GM23338 (cell line): ENCODE data around the gene IRF8. TPM values are rescaled to one million over a fixed set of nuclear protein-coding genes. Genes with fewer than 3 reads are reported as not detected.

Experiments used
- ATAC-seq: fragments of 200-7000 bp; cut with Tn5 transposase; 3 replicates; pipeline ENCODE4 v1.9.1; 2020
- DNase-seq: peaks from one replicate; pipeline ENCODE4 v3.0.0-alpha.2; 2015; ENCODE audit warnings: low spot score
- H2AFZ ChIP-seq: fragments of 200-600 bp; sonication (generic); 2 replicates; pipeline ENCODE4 v1.8.0; 2016; ENCODE audit warnings: antibody characterized with exemption, mild to moderate bottlenecking, moderate library complexity
- H3F3A ChIP-seq: fragments of 200-600 bp; sonication (generic); replicated peaks from 2 replicates; pipeline ENCODE4 v1.8.0; 2017; ENCODE audit warnings: antibody characterized with exemption, mixed run types, low read depth
- H3K27ac ChIP-seq: fragments of 200-600 bp; sonication (generic); 2 replicates; pipeline ENCODE4 v1.6.1; 2016; ENCODE audit warnings: low read depth
- H3K27me3 ChIP-seq: fragments of 200-600 bp; sonication (generic); 2 replicates; pipeline ENCODE4 v1.8.0; 2016; ENCODE audit warnings: mild to moderate bottlenecking, mixed run types, moderate library complexity; ENCODE audit not compliant: insufficient read depth
- H3K36me3 ChIP-seq: fragments of 200-600 bp; sonication (generic); 2 replicates; pipeline ENCODE4 v1.8.0; 2016; ENCODE audit warnings: mild to moderate bottlenecking; ENCODE audit not compliant: insufficient read depth
- H3K4me1 ChIP-seq: fragments of 200-600 bp; sonication (generic); 2 replicates; pipeline ENCODE4 v1.8.0; 2016; ENCODE audit warnings: mild to moderate bottlenecking, moderate library complexity; ENCODE audit not compliant: insufficient read depth
- H3K4me2 ChIP-seq: fragments of 200-600 bp; sonication (generic); 2 replicates; pipeline ENCODE4 v1.7.1; 2017; ENCODE audit warnings: mixed run types
- H3K4me3 ChIP-seq: fragments of 200-600 bp; sonication (generic); 2 replicates; pipeline ENCODE4 v1.6.1; 2016; ENCODE audit warnings: mixed run types
- H3K79me2 ChIP-seq: fragments of 200-600 bp; sonication (generic); replicated peaks from 2 replicates; pipeline ENCODE4 v1.8.0; 2017; ENCODE audit warnings: mild to moderate bottlenecking; ENCODE audit not compliant: insufficient read depth
- H3K9me2 ChIP-seq: fragments of 200-600 bp; sonication (generic); 2 replicates; pipeline ENCODE4 v1.8.0; 2017; ENCODE audit not compliant: insufficient read depth
- H4K20me1 ChIP-seq: fragments of 200-600 bp; sonication (generic); replicated peaks from 2 replicates; pipeline ENCODE4 v1.8.0; 2017; ENCODE audit warnings: mild to moderate bottlenecking; ENCODE audit not compliant: insufficient read depth
- H3K27ac Mint-ChIP-seq: 2 replicates; pipeline ENCODE4 v1.8.0; 2020; ENCODE audit warnings: inconsistent platforms, mild to moderate bottlenecking, moderate library complexity, mixed read lengths
- H3K27me3 Mint-ChIP-seq: 3 replicates; pipeline ENCODE4 v1.8.0; 2022; ENCODE audit warnings: low read depth, mild to moderate bottlenecking, moderate library complexity, mixed read lengths, inconsistent platforms; ENCODE audit not compliant: insufficient read depth, poor library complexity
- H3K36me3 Mint-ChIP-seq: 3 replicates; pipeline ENCODE4 v1.8.0; 2021; ENCODE audit warnings: low read depth, mild to moderate bottlenecking, inconsistent platforms, moderate library complexity, mixed read lengths
- H3K4me1 Mint-ChIP-seq: 3 replicates; pipeline ENCODE4 v1.8.0; 2020; ENCODE audit warnings: mild to moderate bottlenecking, inconsistent platforms, mixed read lengths
- H3K4me3 Mint-ChIP-seq: 3 replicates; pipeline ENCODE4 v1.8.0; 2021; ENCODE audit warnings: moderate library complexity, mild to moderate bottlenecking, inconsistent platforms, mixed read lengths
- H3K9me3 Mint-ChIP-seq: 3 replicates; pipeline ENCODE4 v1.8.0; 2020; ENCODE audit warnings: moderate library complexity, mild to moderate bottlenecking, inconsistent platforms, mixed read lengths
- CREB1 ChIP-seq: fragments of 250-450 bp; sonication (Bioruptor Pico); IDR thresholded peaks from 2 replicates; pipeline ENCODE4 v1.5.0; 2020; ENCODE audit warnings: low read depth, mild to moderate bottlenecking, moderate library complexity
- EZH2 ChIP-seq: fragments of 200-600 bp; sonication (generic); IDR thresholded peaks from one replicate; pipeline ENCODE4 v1.8.0; 2017; ENCODE audit warnings: antibody characterized with exemption, mild to moderate bottlenecking, low read depth; ENCODE audit not compliant: unreplicated experiment
- EZH2phosphoT487 ChIP-seq: fragments of 200-600 bp; sonication (generic); IDR thresholded peaks from one replicate; pipeline ENCODE4 v1.8.1; 2018; ENCODE audit warnings: antibody characterized with exemption; ENCODE audit not compliant: unreplicated experiment
- JUNB ChIP-seq: IDR thresholded peaks from one replicate; pipeline ENCODE4 v1.6.1; 2016; ENCODE audit warnings: antibody characterized with exemption; ENCODE audit not compliant: unreplicated experiment
- NANOG ChIP-seq: IDR thresholded peaks from 2 replicates; pipeline ENCODE4 v1.6.1; 2016; ENCODE audit warnings: antibody characterized with exemption, borderline replicate concordance
- POLR2AphosphoS5 ChIP-seq: IDR thresholded peaks from 2 replicates; pipeline ENCODE4 v1.6.1; 2016; ENCODE audit warnings: antibody characterized with exemption, low read depth
- STAT1 ChIP-seq: IDR thresholded peaks from one replicate; pipeline ENCODE4 v1.6.1; 2016; ENCODE audit warnings: antibody characterized with exemption; ENCODE audit not compliant: unreplicated experiment
- ZNF114 ChIP-seq: fragments of 250-450 bp; sonication (Bioruptor Pico); IDR thresholded peaks from 2 replicates; pipeline ENCODE4 v1.5.0; 2020; ENCODE audit warnings: mild to moderate bottlenecking, moderate library complexity
- ZNF331 ChIP-seq: fragments of 250-450 bp; sonication (Bioruptor Pico); IDR thresholded peaks from 2 replicates; pipeline ENCODE4 v1.5.0; 2020; ENCODE audit warnings: low read depth, mild to moderate bottlenecking, moderate library complexity
- polyA plus RNA-seq: library from polyadenylated mRNA; unstranded; fragments of >200 nt; fragmentation: Nextera tagmentation; extraction: Ambion mirVana; gene quantifications from 2 replicates; pipeline ENCODE4 v1.2.1, GENCODE V29; 2016
- total RNA-seq: library from RNA; depleted of rRNA; stranded (reverse); fragments of >200 nt; shearing (Covaris generic); gene quantifications from 2 replicates; pipeline ENCODE4 v1.2.3, GENCODE V29; 2014
- TF ChIP-seq, protein P1 (sequence below): IDR thresholded peaks from 2 replicates; pipeline ENCODE4 v1.6.1; 2016; ENCODE audit warnings: antibody characterized with exemption
- TF ChIP-seq, protein P2 (sequence below): fragments of 250-450 bp; sonication (Bioruptor Pico); IDR thresholded peaks from 2 replicates; pipeline ENCODE4 v1.5.0; 2020; ENCODE audit warnings: mild to moderate bottlenecking, moderate library complexity
- TF ChIP-seq, protein P3 (sequence below), 2 experiments: fragments of 200-600 bp in 1 of 2; sonication (generic) in 1 of 2; conservative IDR thresholded peaks; 2 replicates each; pipeline versions ENCODE4 v1.5.1 to v1.6.1; 2016 to 2017; ENCODE audit warnings: antibody characterized with exemption in 2 of 2, low read depth in 2 of 2, mild to moderate bottlenecking in 2 of 2, moderate library complexity in 1 of 2
- TF ChIP-seq, protein P4 (sequence below): IDR thresholded peaks from one replicate; pipeline ENCODE4 v1.6.1; 2018; ENCODE audit warnings: antibody characterized with exemption; ENCODE audit not compliant: unreplicated experiment

IRF8 gene
- total and polyA plus RNA-seq, 2 experiments from 2014 or later: 0.47 to 2.8 TPM

DNA sequence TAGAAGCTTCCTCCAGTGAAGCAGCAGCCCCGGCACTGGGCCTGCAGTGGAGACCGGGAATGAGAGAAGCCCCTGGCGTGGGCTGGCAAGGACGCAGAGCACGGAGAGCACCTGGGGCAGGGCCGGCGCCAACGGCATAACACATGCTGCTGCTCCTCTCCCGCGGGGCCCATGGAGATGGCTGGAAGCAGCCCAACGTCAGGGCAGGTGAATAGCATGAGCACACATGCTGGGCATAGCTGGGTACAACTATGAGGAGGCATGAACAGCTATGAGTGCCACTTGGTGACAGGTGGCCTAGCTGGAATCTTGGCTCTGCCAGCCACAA lies 46.4 kb downstream of the IRF8 start:
- no peaks in the 10 kb centered on the region; the same call in 2 of the 3 replicates for H3K4me1 Mint-ChIP-seq

More for the DNA sequence above, 46.4 kb downstream of the IRF8 start:
- H3K27me3 Mint-ChIP-seq: peaks cover 9% of the 10 kb centered on the region
- no peaks in the 10 kb centered on the region for H3K79me2 ChIP-seq
- no peak for DNase-seq
- H3K36me3 Mint-ChIP-seq: no peaks in the 10 kb centered on the region
- no peaks in the 10 kb centered on the region for H3K27me3 ChIP-seq
- no peak overlapping the region for H3K27ac Mint-ChIP-seq
- no peak for ATAC-seq
- TF ChIP-seq POLR2AphosphoS5 (no peak), EZH2 (no peak), ZNF114 (CRISPR knock-in tag) (no peak), EZH2phosphoT487 (no peak), ZNF331 (no peak), CREB1 (CRISPR knock-in tag) (no peak), NANOG (no peak), STAT1 (no peak), JUNB (no peak)
- TF ChIP-seq, protein P1, sequence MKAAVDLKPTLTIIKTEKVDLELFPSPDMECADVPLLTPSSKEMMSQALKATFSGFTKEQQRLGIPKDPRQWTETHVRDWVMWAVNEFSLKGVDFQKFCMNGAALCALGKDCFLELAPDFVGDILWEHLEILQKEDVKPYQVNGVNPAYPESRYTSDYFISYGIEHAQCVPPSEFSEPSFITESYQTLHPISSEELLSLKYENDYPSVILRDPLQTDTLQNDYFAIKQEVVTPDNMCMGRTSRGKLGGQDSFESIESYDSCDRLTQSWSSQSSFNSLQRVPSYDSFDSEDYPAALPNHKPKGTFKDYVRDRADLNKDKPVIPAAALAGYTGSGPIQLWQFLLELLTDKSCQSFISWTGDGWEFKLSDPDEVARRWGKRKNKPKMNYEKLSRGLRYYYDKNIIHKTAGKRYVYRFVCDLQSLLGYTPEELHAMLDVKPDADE: no peak
- TF ChIP-seq, protein P2, sequence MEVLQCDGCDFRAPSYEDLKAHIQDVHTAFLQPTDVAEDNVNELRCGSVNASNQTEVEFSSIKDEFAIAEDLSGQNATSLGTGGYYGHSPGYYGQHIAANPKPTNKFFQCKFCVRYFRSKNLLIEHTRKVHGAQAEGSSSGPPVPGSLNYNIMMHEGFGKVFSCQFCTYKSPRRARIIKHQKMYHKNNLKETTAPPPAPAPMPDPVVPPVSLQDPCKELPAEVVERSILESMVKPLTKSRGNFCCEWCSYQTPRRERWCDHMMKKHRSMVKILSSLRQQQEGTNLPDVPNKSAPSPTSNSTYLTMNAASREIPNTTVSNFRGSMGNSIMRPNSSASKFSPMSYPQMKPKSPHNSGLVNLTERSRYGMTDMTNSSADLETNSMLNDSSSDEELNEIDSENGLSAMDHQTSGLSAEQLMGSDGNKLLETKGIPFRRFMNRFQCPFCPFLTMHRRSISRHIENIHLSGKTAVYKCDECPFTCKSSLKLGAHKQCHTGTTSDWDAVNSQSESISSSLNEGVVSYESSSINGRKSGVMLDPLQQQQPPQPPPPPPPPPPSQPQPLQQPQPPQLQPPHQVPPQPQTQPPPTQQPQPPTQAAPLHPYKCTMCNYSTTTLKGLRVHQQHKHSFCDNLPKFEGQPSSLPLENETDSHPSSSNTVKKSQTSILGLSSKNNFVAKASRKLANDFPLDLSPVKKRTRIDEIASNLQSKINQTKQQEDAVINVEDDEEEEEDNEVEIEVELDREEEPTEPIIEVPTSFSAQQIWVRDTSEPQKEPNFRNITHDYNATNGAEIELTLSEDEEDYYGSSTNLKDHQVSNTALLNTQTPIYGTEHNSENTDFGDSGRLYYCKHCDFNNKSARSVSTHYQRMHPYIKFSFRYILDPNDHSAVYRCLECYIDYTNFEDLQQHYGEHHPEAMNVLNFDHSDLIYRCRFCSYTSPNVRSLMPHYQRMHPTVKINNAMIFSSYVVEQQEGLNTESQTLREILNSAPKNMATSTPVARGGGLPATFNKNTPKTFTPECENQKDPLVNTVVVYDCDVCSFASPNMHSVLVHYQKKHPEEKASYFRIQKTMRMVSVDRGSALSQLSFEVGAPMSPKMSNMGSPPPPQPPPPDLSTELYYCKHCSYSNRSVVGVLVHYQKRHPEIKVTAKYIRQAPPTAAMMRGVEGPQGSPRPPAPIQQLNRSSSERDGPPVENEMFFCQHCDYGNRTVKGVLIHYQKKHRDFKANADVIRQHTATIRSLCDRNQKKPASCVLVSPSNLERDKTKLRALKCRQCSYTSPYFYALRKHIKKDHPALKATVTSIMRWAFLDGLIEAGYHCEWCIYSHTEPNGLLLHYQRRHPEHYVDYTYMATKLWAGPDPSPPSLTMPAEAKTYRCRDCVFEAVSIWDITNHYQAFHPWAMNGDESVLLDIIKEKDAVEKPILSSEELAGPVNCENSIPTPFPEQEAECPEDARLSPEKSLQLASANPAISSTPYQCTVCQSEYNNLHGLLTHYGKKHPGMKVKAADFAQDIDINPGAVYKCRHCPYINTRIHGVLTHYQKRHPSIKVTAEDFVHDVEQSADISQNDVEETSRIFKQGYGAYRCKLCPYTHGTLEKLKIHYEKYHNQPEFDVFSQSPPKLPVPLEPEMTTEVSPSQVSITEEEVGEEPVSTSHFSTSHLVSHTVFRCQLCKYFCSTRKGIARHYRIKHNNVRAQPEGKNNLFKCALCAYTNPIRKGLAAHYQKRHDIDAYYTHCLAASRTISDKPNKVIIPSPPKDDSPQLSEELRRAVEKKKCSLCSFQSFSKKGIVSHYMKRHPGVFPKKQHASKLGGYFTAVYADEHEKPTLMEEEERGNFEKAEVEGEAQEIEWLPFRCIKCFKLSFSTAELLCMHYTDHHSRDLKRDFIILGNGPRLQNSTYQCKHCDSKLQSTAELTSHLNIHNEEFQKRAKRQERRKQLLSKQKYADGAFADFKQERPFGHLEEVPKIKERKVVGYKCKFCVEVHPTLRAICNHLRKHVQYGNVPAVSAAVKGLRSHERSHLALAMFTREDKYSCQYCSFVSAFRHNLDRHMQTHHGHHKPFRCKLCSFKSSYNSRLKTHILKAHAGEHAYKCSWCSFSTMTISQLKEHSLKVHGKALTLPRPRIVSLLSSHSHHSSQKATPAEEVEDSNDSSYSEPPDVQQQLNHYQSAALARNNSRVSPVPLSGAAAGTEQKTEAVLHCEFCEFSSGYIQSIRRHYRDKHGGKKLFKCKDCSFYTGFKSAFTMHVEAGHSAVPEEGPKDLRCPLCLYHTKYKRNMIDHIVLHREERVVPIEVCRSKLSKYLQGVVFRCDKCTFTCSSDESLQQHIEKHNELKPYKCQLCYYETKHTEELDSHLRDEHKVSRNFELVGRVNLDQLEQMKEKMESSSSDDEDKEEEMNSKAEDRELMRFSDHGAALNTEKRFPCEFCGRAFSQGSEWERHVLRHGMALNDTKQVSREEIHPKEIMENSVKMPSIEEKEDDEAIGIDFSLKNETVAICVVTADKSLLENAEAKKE (CRISPR knock-in tag): no peak
- TF ChIP-seq, protein P3, sequence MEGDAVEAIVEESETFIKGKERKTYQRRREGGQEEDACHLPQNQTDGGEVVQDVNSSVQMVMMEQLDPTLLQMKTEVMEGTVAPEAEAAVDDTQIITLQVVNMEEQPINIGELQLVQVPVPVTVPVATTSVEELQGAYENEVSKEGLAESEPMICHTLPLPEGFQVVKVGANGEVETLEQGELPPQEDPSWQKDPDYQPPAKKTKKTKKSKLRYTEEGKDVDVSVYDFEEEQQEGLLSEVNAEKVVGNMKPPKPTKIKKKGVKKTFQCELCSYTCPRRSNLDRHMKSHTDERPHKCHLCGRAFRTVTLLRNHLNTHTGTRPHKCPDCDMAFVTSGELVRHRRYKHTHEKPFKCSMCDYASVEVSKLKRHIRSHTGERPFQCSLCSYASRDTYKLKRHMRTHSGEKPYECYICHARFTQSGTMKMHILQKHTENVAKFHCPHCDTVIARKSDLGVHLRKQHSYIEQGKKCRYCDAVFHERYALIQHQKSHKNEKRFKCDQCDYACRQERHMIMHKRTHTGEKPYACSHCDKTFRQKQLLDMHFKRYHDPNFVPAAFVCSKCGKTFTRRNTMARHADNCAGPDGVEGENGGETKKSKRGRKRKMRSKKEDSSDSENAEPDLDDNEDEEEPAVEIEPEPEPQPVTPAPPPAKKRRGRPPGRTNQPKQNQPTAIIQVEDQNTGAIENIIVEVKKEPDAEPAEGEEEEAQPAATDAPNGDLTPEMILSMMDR (conservative IDR thresholded peaks at IDR 0.05; ENCODE audit: low read depth in 2 of 2): no peak
- TF ChIP-seq, protein P4, sequence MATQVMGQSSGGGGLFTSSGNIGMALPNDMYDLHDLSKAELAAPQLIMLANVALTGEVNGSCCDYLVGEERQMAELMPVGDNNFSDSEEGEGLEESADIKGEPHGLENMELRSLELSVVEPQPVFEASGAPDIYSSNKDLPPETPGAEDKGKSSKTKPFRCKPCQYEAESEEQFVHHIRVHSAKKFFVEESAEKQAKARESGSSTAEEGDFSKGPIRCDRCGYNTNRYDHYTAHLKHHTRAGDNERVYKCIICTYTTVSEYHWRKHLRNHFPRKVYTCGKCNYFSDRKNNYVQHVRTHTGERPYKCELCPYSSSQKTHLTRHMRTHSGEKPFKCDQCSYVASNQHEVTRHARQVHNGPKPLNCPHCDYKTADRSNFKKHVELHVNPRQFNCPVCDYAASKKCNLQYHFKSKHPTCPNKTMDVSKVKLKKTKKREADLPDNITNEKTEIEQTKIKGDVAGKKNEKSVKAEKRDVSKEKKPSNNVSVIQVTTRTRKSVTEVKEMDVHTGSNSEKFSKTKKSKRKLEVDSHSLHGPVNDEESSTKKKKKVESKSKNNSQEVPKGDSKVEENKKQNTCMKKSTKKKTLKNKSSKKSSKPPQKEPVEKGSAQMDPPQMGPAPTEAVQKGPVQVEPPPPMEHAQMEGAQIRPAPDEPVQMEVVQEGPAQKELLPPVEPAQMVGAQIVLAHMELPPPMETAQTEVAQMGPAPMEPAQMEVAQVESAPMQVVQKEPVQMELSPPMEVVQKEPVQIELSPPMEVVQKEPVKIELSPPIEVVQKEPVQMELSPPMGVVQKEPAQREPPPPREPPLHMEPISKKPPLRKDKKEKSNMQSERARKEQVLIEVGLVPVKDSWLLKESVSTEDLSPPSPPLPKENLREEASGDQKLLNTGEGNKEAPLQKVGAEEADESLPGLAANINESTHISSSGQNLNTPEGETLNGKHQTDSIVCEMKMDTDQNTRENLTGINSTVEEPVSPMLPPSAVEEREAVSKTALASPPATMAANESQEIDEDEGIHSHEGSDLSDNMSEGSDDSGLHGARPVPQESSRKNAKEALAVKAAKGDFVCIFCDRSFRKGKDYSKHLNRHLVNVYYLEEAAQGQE: no peak
- H3F3A ChIP-seq: no peaks in the 10 kb centered on the region
- H2AFZ ChIP-seq: no peak overlapping the region
- H3K27ac ChIP-seq: no peak overlapping the region
- no peaks in the 10 kb centered on the region for H3K9me2 ChIP-seq
- H3K4me3 ChIP-seq: no peak overlapping the region
- H4K20me1 ChIP-seq: no peaks in the 10 kb centered on the region
- H3K4me3 Mint-ChIP-seq: no peak overlapping the region
- H3K4me1 ChIP-seq: no peaks in the 10 kb centered on the region
- H3K36me3 ChIP-seq: no peaks in the 10 kb centered on the region
- no peak overlapping the region for H3K4me2 ChIP-seq
- no peaks in the 10 kb centered on the region; the same call in 2 of the 3 replicates for H3K9me3 Mint-ChIP-seq
